ENCODE data around the gene LMO2.

Gene LMO2

DNA sequence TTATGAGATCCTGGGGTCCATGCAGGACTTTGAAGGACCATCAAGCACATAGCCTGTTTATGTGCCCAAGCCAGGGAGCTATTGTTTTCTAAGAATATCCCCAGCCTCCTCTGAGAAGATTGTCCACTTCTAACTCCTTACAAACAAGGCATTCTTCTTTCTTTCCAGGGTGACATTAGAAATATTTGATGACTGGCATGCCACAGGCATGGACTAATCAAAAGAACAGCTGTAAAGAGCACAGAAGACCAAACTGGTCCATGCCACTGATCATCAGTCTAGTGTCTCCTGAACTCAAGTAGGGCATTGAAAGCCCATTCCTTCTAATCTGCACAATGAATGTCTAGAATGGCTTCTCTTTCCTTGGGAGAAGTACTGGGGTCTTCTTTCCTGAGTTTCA lies 24.9 kb upstream of the LMO2 start:
- FAIRE-seq: no peak
- no peak for DNase-seq (ENCODE audit: insufficient read length, low spot score)

DNA sequence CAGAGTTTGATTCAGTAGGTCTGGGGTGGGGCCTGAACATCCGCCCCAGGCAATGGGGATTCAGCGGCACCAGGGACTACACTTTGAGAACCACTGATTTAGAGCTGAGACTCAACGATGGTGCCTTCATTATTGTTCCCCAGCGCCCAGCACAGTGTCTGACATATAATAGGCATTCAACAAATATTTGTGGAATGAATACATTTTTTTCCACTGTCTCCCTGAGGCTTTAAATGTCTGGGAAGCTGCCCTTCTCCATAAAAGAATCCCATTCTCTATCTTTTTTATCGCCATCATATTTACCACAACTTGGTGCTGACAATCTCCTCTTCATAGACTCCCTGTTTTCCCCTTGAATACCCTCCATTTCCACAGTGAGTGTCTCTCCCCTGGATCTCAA lies 23.6 kb upstream of the LMO2 start:
- FAIRE-seq (no peak), DNase-seq (ENCODE audit: insufficient read length, low spot score) (no peak)

DNA sequence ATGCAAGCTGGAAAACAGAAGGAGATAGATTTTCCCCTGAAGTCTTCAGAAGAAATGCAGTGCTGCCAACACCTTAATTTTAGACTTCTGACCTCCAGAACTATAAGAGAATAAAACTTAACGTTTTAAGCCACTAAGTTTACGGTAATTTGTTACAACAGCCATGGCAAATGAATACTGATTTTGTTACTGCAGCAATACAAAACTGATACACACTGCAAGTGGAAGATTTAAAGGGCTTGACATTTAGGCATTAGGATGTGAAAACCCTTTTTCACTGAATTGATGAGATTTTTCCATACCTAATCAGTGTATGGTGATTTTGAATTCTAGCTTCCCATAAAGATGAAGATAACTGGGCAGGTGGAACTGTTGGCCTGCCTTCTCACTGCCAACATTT lies 22.1 kb upstream of the LMO2 start:
- FAIRE-seq: no peak
- DNase-seq (ENCODE audit: insufficient read length, low spot score): no peak

DNA sequence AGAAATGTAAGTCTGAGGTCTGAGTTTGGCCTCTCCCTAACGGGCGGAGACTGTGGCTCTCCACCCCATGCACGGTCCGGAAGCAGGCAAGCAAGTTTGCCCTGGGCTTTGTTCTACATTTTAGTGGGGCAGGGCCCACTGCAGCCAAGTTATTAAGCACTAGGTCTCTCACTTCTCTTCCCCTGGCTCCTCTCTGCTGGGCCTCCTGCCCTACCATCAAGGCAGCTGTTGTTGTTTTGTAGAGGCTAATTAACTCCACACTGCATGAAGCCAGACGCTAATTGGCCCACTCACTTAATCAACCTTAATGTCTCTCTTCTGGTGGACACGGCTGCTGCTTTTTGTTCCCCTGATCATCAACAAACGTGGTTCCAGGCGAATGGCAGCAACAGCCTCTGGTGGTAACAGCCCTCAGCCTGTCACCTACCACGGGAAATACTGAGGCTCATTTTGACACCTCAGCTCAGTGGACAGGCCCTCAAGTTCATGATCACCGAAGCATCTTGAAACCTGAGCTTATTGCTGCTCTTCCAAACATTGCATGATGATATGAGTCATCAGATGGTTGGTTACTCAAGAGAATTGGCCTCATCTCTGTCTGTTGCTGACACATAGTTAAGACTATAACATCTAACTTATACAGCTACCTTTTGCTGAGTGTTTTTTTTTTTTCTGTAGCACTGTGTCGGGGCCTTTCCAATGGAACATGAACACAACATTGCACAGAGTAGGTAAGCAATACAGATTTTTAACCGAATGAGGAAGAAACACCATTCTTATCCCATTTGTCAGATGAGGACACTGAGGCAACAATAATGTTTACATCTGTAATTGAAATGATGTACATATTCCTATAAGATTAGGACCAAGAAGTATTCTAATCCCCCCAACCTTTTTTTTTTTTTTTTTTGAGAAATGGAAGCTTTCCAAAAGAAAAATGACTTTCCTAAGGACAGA lies 20.8 kb upstream of the LMO2 start:
- no peak for FAIRE-seq
- DNase-seq (ENCODE audit: insufficient read length, low spot score): peak; percentile 59

DNA sequence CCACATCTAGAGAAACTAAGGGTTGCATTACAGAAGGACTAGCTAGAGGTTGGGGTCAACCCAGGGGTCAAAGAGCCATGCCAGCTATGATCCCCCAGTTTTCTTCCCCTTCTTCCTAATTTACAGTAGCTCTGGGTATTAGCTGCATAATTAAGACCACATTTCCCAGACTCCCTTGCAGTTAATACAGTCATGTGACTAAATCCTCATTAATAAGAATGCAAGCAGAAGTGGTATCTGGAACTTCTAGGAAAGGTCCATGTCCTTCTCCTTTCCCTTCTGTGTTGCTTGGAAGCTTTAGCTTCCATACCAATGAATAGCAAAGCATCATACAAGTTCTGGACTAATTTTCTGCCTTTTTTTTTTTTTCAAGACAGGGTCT lies 19.1 kb upstream of the LMO2 start:
- FAIRE-seq (no peak), DNase-seq (ENCODE audit: insufficient read length, low spot score) (no peak)

DNA sequence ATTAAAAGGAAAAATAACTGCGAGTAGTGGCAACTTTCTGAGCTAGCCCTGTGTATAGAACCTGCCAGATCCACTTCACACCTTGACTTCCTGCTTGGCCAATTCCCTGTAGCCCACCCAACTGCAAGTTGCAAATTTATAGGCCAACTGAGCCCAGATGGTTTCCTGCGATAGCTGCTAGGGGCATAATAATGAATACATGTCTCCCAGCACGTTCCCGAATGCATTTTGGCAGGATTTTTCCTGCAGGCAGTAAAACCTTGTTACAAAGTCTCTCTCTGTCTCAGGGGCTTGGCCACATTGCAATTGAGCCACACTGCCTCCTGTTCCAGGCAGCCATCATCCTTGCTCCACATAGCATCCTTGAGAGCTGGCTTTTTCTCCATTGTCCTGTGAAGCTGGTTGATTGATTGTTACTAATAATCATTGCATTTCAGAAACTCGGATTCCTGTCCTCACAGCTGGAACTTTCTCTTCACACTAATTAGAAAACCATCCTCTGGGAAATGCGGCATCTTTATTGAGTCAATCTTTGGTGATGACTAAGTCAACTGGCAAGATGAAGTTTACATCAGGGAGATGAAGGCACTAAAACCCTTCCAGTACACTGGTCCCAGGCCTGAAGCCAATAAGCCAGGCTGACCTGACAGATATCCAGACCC lies 18.6 kb upstream of the LMO2 start:
- no peak for FAIRE-seq

DNA sequence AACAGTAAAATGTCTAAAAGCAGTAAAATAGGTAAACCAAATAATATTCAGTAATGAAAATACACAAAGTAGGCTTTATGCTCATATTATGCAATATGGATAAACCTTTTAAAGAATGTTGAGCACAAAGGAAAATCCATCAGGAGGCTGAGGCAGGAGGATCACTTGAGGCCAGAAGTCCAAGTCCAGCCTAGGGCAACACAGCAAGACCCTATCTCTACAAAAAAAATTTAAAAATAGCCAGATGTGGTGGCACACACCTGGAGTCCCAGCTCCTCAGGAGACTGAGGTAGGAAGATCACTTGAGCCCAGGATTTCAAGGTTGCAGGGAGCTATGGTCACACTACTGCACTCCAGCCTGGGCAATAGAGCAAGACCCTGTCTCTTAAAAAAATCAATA lies 17.7 kb upstream of the LMO2 start:
- DNase-seq (ENCODE audit: insufficient read length, low spot score): no peak
- FAIRE-seq: no peak

More for the DNA sequence above, 18.6 kb upstream of the LMO2 start:
- DNase-seq (ENCODE audit: insufficient read length, low spot score): no peak

DNA sequence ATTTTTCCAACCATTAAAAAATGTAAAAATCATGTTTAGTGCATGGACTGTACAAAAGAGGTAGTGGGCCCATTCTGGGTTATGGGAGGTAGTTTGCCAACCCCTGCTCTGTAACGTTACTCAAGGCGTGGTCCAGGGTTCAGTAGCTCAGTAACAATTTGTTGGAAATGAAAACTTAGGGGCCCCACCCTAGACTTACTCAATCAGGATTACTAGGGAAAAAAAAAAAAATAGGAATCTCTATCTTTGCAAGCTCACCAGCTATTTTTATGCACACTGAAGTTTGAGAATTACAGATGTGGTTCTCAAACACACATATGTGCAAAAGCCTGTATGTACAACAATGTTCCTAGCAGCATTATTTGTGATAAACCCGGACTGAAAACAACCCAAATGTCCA lies 17.3 kb upstream of the LMO2 start:
- DNase-seq (ENCODE audit: insufficient read length, low spot score) (no peak), FAIRE-seq (no peak)

DNA sequence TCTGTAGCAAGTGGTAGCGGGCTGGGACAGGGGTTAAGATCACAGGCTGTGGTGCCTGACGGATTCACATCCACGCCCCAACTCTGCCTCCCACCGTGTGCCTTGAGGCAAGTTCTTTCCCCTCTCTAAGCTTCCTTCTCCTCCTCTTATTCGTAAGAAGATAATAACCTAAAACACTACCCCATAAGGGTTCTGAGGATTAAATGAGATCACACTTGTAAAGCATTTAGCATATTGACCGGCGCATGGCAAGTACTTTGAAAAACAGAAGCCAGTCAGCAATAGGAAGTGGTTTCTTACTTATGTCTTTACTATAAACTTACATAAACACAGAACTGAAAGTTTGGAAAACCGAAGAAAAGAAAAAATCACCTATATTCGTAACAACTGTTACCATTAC lies 15.5 kb upstream of the LMO2 start:
- DNase-seq (ENCODE audit: insufficient read length, low spot score) (no peak), FAIRE-seq (no peak)

DNA sequence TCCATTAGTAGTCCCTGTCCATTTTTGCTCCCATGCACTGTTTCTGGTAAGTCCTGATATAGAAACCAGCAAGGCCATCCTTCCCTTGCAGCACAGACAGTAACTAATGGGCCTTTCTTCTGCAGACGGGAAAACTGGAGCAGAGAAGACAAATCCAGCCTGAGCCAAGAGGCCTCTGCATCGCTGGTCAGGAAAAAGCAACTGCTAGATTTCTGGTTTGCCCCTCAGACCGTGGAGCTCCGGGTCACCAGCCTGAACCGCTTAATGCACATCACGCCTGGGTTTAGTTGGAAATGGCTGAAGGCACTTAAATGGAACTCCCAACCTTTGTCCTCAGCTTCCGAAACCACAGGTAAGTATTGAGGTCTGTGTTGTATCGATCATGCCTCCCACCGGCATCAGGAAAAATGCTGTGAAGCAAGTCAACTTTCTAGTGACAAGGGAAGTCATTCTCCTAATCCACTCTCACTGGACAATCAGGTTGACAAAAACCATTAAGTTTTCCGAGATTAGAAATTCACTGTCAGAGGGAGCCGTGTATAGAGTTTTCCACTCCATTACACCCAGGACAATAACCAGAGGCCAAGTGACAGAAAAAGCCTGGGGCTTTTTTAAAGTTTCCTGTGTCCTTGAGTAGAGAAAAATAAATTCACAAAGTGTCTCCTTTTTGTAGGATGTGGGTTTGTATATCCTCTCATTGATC lies 14.8 kb upstream of the LMO2 start:
- FAIRE-seq (no peak), DNase-seq (ENCODE audit: insufficient read length, low spot score) (no peak)

DNA sequence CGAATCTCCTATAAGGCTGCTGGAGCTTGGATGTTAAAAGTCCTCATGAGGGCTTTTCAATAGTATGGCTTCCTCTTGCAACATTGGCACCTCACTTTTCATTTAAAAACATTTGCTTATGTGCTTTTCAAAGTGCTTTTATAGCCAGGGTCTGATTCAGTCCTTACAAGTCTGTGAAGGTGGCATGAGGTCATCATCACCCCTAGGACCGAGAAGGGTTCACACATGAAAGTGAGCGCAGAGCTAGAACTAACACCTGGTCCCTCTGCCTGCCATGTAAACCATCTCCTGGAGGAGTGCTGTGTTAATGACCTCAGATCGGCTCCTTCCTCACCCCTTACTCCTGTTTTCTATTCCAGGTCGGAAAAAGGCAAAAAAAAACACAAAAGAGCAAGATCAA lies 12.2 kb upstream of the LMO2 start:
- DNase-seq (ENCODE audit: insufficient read length, low spot score): no peak
- FAIRE-seq: no peak

DNA sequence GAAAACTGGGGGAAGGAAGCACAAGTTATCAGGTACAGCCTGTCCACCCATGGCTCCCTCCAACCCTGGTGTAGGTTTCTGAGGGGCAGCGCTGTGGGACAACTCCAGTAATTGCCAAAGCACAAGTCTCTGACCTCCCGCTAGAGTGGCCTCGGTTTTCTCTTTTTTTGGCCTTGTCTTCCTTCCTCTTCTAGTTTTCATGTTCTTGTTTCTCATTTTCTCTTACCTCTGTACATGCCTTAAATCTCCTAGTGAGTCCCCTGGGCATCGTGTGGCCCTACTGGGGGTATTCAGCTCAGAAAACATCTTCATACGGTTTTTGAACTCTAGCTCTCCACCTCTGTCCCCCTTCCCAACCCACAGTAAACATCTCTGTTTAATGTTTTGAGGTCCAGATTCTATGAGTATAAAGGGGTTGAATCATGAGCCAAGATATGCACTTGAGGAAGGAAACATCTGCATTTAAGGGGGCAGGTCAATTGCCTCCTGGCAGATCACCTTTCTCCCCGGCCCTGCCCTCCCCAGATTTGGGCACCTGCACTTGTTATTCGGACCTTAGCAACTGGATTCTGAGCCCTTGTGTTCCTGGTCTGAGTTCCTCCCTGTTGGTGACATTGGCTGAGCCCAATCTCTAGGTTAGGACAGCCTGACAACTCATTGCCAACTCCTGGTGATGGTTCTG lies 8.4 kb upstream of the LMO2 start:
- FAIRE-seq (no peak), DNase-seq (ENCODE audit: insufficient read length, low spot score) (no peak)

DNA sequence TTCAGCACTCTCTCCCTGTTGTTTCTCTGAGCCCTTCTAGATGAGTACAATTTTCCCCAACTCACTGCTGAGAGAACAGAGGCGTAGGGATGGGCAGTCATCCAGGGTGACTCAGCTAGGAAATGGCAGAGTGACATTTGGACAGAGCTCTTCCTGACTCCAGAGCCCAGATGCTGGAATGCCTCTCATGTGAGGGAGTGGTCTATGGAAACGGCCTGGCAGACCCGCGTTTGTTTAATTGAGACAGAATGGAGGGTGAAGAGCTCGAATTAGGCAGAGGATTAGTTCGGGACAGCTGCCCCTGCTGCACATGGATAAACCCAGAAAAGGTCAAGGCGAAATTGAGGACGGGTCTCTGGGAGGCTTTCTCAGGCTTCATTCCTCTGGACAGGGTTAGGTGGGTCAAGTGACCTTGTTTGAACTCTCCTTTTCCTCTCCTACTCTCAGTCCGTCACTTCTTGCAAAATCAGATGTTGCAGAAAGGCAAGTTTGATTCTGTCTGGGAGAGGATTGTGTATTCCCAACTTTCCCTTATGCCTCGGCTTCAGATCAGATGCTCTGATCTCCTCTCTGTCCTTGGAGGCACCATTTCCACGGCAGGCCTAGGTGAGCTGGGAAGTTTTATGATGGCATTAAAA lies 7.6 kb upstream of the LMO2 start:
- DNase-seq (ENCODE audit: insufficient read length, low spot score) (peak; percentile 71), FAIRE-seq (no peak)

DNA sequence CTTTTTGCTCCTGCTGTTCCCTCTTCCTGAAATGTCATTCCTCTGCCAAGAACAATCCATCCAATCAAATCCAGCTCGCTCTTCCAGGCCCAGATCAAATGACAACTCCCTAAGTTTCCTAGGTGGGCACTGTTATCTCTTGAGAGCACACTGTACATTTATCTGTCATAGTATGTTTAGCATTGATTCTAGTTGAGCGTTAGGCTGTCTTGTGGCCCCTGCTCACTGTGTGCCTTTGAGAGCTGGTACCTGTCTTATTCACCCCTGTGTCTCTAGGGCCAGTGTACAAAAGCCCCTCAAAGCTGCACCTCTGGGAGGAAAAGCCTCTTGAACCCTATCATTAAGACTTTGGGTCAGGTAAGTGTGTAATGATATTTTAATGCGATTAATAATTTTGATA lies 7.1 kb upstream of the LMO2 start:
- FAIRE-seq: no peak
- DNase-seq (ENCODE audit: insufficient read length, low spot score): no peak

DNA sequence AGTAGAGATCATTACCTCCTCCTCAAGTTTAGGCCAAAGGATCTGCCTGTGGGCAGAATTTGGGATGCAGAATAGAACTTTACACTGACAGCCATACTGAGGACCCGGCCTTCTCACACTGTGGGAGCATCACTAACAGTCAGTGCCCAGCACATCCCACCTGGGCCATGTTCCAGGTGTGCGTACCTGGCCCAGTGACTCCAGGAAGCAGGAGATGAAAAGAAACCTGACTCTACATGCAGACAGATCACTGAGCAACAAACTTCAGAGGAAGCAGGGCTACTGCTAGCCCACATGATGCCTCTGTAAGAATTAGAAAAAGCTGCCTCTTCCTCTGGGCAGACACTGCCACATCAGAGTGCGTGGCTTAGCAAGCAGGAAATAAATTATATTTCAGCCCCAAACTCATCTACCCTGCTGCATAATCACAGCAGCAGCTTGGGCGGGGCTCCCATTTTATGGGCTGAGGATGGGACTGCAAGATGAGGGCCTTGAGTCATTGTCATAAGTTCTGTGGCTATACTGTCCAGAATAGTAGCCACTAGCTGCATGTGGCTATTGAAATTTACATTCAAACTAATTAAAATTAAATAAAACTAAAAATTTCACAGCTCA lies 6.0 kb upstream of the LMO2 start:
- no peak for FAIRE-seq
- DNase-seq (ENCODE audit: insufficient read length, low spot score): no peak

DNA sequence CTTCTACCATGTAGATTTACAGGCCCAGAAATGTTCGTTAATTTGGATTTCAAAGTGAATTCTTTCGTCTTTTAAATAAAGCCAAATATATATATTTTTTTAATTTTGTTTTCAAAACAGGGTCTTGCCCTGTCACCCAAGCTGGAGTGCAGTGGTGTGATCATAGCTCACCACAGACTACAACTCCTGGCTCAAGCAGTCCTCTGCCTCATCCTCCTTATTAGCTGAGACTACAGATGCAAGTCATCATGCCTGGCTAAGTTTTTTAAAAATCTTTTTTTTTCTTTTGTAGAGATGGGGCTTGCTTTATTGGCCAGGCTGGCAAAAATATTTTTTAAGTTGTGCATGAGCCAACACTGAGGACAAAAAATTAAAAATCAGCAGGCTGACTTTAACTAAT lies 5.0 kb upstream of the LMO2 start:
- FAIRE-seq (no peak), DNase-seq (ENCODE audit: insufficient read length, low spot score) (no peak)

DNA sequence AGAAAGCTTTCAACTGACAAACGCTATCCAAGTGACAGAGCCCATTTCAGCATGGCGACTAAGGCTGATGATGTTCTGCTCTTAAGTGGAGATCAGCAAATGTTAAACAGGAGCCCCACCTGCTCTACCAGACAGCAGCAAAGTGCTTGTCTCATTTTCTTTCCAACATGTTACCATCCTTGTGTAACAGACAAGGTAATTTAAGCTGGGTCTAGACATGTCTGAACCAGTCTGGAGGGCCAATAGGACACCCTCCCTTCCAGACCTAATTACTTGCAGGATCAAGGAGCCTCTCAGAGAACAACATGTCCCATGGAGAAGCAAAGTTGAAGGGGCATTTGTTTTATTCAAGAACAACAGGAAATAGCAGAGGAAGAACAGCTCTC lies 3.9 kb upstream of the LMO2 start:
- no peak for DNase-seq (ENCODE audit: insufficient read length, low spot score)
- FAIRE-seq: no peak

DNA sequence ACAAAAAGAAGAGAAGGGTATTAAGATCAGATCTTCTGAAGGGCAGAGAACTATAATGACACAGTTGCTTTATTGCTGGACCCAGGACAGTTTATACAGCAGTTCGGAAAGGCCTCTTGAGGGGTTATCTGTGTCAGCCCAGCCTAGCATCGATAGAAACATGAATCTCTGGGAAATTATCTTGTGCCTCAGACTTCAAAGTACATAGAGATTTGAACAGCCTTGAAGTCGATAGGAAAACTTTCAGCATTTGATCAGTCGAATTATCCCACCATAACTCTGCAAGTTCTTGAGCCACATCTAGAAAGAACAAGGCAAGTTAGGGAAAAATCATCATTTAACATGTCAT lies 2.5 kb upstream of the LMO2 start:
- FAIRE-seq: no peak
- DNase-seq (ENCODE audit: insufficient read length, low spot score): no peak

DNA sequence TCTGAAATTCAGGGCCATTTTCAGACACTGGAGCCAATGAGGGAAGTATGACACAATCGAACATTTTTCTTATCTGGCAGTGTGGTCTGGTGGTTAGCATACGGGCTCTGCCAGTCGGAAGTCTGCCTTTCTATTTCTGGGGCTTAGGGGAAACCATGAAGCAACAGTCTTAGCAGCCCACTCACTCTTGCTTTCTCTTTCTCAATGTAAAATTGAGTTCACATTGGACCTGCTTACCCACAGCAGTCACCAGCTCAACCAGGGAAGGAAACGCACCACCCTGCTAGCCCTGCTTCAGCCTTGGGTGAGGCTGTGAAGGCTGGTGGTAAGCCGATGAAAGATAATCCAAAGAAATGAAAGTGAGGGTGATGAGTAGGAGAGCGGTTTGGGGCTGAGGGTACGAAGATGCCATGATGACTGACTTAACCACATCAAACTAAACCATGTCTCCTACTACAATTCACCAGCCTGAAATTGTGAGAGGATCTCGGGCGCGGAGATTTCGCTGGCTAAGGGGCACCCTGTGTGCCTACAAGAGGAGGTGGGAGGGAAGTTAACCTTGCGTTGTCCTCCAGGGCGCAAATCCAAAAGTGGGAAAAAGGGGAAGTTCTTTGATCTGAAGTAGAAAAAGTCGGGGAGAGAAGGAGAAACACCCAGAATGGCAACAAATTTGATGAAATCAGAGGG lies 2.0 kb upstream of the LMO2 start:
- FAIRE-seq: no peak
- no peak for DNase-seq (ENCODE audit: insufficient read length, low spot score)
